Bronchial epithelial cell (primary cell): ENCODE measurements around the gene NUF2. TPM values are rescaled to one million over a fixed set of nuclear protein-coding genes. Genes with fewer than 3 reads are reported as not detected.

ENCODE experiments used
- DNase-seq: peaks from one replicate; pipeline ENCODE4 v3.0.0-alpha.2; 2010; ENCODE audit warnings: low read depth
- FAIRE-seq: peaks from 2 replicates; lab custom pipeline; 2011; peaks lifted over from hg19 to GRCh38; lab: Jason Lieb, UNC
- H3K27me3 ChIP-seq: 2 replicates; pipeline ENCODE4 v1.5.1; 2011; ENCODE audit warnings: low read length; ENCODE audit not compliant: control insufficient read depth, insufficient read depth
- H3K36me3 ChIP-seq: 2 replicates; pipeline ENCODE4 v1.5.1; 2011; ENCODE audit warnings: low read length; ENCODE audit not compliant: control insufficient read depth, insufficient read depth
- H3K4me3 ChIP-seq: 2 replicates; pipeline ENCODE4 v1.5.1; 2011; ENCODE audit warnings: mild to moderate bottlenecking, low read depth, low read length, control low read depth
- total RNA-seq: library from RNA; depleted of rRNA; stranded (reverse); fragments of >200 nt; gene quantifications from 2 replicates; pipeline ENCODE4 v1.2.1, GENCODE V29; 2014
- TF ChIP-seq, protein P1 (sequence below): IDR thresholded peaks from 2 replicates; pipeline ENCODE4 v1.5.1; 2011; ENCODE audit warnings: mild to moderate bottlenecking, moderate library complexity, low read length, control low read depth, inconsistent platforms; ENCODE audit not compliant: insufficient read depth, severe bottlenecking

Gene NUF2
- total RNA-seq, 1 donor from 2014 or later, result 0.79 TPM

DNA sequence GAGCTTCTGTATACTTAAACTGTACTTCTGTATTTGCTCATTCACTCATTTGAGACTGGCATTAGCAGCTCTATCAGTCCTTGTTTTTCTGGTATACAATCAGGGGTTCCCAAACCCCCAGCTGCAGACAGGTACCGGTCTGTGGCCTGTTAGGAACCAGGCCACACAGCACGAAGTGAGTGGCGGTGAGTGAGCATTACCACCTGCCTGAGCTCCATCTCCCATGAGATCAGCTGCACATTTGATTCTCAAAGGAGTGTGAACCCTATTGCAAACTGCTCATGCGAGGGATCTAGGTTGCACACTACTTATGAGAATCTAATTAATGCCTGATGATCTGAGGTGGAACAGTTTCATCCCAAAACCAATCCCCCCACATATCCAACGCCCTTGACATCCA is 18.2 kb upstream of the NUF2 start:
- H3K4me3 ChIP-seq, result no peak overlapping the region
- H3K27me3 ChIP-seq, result no peaks in the 10 kb centered on the region
- DNase-seq (no peak), FAIRE-seq (no peak)
- TF ChIP-seq, protein P1, sequence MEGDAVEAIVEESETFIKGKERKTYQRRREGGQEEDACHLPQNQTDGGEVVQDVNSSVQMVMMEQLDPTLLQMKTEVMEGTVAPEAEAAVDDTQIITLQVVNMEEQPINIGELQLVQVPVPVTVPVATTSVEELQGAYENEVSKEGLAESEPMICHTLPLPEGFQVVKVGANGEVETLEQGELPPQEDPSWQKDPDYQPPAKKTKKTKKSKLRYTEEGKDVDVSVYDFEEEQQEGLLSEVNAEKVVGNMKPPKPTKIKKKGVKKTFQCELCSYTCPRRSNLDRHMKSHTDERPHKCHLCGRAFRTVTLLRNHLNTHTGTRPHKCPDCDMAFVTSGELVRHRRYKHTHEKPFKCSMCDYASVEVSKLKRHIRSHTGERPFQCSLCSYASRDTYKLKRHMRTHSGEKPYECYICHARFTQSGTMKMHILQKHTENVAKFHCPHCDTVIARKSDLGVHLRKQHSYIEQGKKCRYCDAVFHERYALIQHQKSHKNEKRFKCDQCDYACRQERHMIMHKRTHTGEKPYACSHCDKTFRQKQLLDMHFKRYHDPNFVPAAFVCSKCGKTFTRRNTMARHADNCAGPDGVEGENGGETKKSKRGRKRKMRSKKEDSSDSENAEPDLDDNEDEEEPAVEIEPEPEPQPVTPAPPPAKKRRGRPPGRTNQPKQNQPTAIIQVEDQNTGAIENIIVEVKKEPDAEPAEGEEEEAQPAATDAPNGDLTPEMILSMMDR, result no peak
- peaks cover 1% of the 10 kb centered on the region for H3K36me3 ChIP-seq

DNA sequence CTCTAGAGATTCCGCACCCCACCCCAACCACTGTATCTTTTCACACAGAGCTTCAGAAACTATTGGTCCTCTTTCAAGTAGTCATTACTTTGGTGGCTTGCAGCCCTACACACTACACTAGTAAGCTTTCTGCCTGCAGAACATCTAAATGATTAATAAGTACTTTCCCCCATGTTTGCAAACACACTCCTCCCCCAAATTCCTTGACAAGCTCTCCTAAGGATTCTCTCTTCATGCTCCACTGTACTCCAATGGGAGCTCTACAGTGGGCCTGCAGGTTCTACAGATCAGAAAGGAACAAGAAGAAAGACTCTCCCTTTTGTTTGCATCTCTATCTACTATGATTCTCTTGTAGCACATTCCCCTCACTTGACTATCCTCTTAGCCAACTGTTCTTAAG is 16.3 kb upstream of the NUF2 start:
- TF ChIP-seq, protein P1, result no peak
- peaks cover 1% of the 10 kb centered on the region for H3K36me3 ChIP-seq
- no peak for FAIRE-seq

DNA sequence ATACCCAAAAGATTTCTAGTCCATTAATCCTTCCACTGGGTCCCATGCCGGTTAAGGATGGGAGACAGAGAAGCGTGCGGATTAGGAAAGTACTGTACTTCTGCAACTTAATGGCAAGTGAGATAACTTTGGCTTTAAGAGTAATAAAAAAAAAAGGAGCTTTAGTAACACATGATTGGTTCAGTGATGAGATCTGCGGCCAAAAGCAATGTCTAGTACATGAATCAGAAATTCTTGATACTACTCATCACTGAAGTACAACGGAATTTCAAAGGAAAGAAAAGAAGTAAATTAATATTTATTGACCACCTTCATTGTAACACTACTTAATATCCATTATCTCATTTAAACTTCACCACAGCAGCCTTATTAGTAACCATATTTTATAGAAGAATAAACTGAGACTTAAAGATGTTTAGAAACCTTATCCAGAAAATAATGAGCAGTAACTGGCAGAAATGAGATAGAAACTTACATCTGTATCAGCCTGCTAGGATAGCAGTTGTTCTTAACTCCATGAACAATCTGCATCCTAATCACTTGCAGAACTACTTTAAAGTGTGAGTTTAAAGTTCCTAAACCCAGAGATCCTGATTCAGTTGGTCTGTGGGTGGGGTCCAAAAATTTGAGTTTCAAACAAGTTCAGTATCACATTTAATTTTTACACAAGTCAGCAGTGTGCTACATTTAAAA is 14.1 kb upstream of the NUF2 start:
- no peak for FAIRE-seq
- no peaks in the 10 kb centered on the region for H3K27me3 ChIP-seq
- H3K36me3 ChIP-seq, result peaks cover 1% of the 10 kb centered on the region
- TF ChIP-seq, protein P1, result no peak
- no peak for DNase-seq
- no peak overlapping the region for H3K4me3 ChIP-seq

More for the DNA sequence above, 16.3 kb upstream of the NUF2 start:
- no peak overlapping the region for H3K4me3 ChIP-seq
- no peak for DNase-seq
- H3K27me3 ChIP-seq, result no peaks in the 10 kb centered on the region

DNA sequence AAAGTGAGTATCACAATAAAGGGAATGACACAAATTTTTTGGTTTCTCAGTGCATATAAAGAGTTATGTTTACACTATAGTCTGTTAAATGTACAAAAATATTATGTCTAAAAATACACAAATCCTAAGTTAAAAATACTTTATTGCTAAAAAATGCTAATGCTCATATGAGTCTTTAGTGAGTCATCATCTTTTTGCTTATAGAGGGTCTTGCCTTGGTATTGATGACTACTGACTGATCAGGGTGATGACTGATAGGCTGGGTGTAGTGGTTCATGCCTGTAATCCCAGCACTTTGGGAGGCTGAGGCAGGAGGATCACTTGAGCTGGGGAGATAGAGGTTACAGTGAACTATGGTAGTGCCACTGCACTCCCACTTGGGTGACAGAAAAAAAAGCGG is 12.9 kb upstream of the NUF2 start:
- Histone ChIP-seq H3K36me3 (peaks cover 1% of the 10 kb centered on the region), H3K27me3 (no peaks in the 10 kb centered on the region), H3K4me3 (no peak overlapping the region)
- TF ChIP-seq, protein P1, result no peak
- DNase-seq, result no peak
- FAIRE-seq, result no peak

DNA sequence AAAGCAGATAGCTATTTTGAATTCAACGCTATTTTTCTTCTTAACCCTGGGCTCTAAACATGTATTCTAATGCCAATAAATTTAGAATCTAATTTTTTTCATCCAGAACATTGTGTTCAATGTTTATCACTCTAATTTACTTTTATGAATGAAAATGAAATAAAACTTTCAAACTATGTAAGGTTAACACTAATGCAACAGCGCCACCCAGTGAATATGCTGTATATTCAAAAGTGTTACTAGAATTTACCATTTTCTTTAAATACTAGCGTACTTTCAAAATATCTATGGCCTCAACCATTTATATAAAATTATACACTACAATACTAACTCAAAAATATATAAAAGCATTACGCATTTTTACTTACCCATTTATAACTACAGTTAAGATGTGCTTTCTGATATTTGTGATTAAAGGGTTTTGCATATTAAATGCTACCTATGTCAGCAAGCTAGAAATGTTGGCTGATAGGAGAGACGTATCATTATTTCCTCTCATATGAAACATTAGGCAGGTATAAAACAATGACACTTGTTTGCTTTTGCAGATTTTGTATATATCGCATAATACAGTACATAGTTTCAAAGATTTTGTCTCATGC is 5.9 kb upstream of the NUF2 start:
- H3K27me3 ChIP-seq, result no peaks in the 10 kb centered on the region
- DNase-seq (peak; percentile 46), FAIRE-seq (no peak)
- H3K36me3 ChIP-seq, result peaks cover 2% of the 10 kb centered on the region
- TF ChIP-seq, protein P1, result peak; percentile 31
- H3K4me3 ChIP-seq, result no peak overlapping the region
